Measurements from ENCODE around the gene STAT6.
A peak's percentile ranks its signal among the peaks of the same experiment; 100 is the strongest.

The STAT6 gene

GRCh38 chr12:57093415-57094207 lies 17.6 kb downstream of the STAT6 start:
- DNase-seq (ENCODE audit: low read depth) = peak; percentile 81

GRCh38 chr12:57092876-57093414 lies 18.2 kb downstream of the STAT6 start:
- H3K4me3 ChIP-seq (ENCODE audit: low read length) = no peak overlapping the region; the same call in none of the 2 replicates
- no peak for DNase-seq (ENCODE audit: low read depth)
- no peak for TF ChIP-seq CTCF (conservative IDR thresholded peaks at IDR 0.05; ENCODE audit: low read length)

More at GRCh38 chr12:57093415-57094207, 17.6 kb downstream of the STAT6 start:
- no peak overlapping the region for H3K4me3 ChIP-seq (ENCODE audit: low read length)
- peak; percentile 53 for TF ChIP-seq CTCF (conservative IDR thresholded peaks at IDR 0.05; ENCODE audit: low read length)

DNA sequence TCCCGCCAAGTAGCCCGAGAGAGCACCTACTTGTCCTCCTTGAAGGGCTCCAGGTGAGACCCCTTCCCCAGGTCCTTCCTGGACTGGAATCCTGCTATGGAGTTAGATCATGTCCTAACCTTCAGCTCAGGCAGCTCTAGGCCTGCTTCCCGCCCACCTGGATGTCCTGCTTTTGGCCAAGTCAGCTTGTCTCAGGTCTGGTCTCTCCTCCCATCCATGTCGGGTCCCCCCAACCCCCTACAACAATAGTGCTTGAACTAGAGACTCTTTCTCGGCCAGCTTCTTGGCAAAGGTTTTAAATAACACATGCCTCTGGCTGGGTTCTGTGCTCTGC lies 18.7 kb downstream of the STAT6 start:
- TF ChIP-seq CTCF (conservative IDR thresholded peaks at IDR 0.05; ENCODE audit: low read length) = no peak
- peak overlapping the region; percentile 20; the same call in 1 of the 2 replicates for H3K4me3 ChIP-seq (ENCODE audit: low read length)
- DNase-seq (ENCODE audit: low read depth) = no peak

DNA sequence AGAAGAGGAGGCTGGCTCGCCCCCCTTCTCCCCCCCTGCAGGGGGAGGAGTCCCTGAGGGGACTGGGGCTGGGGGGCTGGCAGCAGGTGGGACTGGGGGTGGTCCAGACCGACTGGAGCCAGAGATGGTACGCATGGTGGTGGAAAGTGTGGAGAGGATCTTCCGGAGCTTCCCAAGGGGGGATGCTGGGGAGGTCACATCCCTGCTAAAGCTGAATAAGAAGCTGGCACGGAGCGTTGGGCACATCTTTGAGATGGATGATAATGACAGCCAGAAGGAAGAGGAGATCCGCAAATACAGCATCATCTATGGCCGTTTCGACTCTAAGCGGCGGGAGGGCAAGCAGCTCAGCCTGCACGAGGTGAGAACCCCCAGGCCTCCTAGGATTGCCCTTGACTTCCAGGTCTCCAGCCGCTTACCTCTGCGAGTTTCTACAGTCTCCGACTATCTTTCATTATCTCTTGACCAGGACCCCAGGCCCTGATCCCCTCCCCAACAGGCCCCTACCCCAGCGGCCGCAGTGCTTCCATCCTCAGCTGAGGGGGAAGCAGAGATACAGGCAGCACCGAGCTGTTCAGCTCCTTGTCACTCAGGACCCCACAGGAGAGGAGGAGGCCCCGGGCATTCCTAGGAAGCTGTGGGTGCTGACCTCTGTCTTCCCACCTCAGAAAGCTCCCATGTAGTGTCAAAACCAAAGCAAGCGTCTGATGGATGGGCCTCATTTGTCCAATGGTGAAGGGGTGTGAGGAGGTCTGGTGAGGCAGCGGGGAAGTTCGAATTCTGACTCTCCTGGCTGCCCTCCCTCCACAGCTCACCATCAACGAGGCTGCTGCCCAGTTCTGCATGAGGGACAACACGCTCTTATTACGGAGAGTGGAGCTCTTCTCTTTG lies 19.3 kb downstream of the STAT6 start:
- no peak for DNase-seq (ENCODE audit: low read depth)
- no peak for TF ChIP-seq CTCF (conservative IDR thresholded peaks at IDR 0.05; ENCODE audit: low read length)
- H3K4me3 ChIP-seq (ENCODE audit: low read length) = peak overlapping the region; percentile 90

DNA sequence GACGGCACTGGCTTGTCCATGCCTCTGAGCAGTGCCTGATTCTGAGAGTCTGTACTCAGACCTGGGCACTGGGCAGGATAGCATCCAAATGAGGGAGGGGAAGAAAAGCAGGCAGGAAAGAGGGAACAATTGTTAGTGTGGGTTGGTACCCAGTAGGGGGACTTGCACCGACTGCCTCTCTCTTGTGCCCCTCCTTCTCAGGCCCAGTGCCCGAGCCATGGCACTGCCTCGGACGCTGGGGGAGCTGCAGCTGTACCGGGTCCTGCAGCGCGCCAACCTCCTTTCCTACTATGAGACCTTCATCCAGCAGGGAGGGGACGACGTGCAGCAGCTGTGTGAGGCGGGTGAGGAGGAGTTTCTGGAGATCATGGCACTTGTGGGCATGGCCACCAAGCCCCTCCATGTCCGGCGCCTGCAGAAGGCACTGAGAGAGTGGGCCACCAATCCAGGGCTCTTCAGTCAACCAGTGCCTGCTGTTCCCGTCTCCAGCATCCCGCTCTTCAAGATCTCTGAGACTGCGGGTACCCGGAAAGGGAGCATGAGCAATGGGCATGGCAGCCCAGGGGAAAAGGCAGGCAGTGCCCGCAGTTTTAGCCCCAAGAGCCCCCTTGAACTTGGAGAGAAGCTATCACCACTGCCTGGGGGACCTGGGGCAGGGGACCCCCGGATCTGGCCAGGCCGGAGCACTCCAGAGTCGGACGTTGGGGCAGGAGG lies 20.1 kb downstream of the STAT6 start:
- TF ChIP-seq CTCF (conservative IDR thresholded peaks at IDR 0.05; ENCODE audit: low read length) = peak; percentile 40
- peak; percentile 47 for DNase-seq (ENCODE audit: low read depth)
- peak overlapping the region; percentile 90 for H3K4me3 ChIP-seq (ENCODE audit: low read length)

GRCh38 chr12:57090490-57090889 lies 20.7 kb downstream of the STAT6 start:
- DNase-seq (ENCODE audit: low read depth) = no peak
- peak overlapping the region; percentile 90 for H3K4me3 ChIP-seq (ENCODE audit: low read length)
- TF ChIP-seq CTCF (conservative IDR thresholded peaks at IDR 0.05; ENCODE audit: low read length) = no peak
